ENCODE data around the gene MORN1.

GRCh38 chr1:2294033-2294724, 97.2 kb downstream of the MORN1 start:
- TF ChIP-seq POLR2A (IDR thresholded peaks at IDR 0.05) (no peak), CTCF (IDR thresholded peaks at IDR 0.05) (no peak)
